GM21390 (cell line): ENCODE measurements around the gene C1QC.

Experiments
- ATAC-seq: cut with Tn5 transposase; IDR thresholded peaks from one replicate; pipeline ENCODE4 v1.9.1; 2021; ENCODE audit not compliant: unreplicated experiment

C1QC gene

DNA sequence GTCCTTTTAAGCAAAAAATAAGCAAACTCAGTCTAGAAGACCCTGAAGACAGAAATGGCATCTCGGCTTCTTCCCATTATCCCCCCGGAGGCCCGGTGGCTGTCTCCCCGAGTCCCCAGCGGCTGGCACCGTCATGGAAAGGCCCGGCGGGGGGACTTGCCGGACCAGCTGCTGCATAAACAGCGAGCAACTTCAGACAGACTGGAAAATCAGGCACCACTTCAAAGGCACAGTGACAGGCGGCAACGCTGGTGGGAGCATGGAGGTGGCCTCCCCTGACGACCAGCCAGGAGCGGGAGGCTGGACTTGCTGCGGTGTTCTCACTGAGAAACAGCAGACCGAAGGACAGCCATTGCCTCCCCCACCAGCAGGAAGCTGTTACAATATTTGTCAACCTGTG is 25.4 kb upstream of the C1QC start:
- no peak for ATAC-seq

DNA sequence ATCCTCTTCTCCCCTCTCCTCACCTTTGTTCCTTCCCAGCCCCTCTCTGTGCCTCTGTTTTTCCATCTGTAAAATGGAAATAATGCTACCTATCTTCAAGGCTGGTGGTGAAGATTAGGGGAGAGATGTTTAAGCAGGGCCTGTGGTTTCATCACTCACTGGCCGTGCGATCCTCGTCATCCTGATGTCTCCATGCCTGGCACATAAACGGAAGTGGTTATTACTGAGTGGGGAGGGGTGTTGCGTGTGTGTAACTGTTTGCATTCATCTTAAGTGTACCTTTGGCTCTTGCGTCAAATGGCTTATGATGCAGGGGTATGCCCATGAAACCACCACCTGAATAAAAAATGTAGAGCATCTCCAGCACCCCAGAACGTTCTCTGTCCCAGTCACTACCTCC is 24.2 kb upstream of the C1QC start:
- no peak for ATAC-seq

DNA sequence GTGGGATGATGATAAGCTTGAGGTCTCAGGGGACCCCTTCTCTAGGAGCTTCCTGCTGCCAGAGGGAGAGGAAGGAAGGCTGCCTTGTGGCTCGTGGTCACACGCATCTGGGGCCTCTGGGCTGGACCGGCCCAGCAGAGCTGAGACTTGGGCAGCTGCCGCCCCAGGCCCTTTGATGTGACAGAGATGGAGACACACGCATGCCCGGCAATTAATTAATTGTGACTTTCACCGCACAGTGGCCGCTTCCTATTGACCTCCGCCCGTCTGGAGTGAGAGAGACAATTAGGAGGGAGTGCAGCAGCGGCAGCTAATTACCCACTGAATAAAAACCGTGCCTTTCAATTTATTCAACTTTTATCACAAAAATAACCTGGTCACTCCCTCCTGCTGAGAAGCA is 23.6 kb upstream of the C1QC start:
- ATAC-seq: no peak

DNA sequence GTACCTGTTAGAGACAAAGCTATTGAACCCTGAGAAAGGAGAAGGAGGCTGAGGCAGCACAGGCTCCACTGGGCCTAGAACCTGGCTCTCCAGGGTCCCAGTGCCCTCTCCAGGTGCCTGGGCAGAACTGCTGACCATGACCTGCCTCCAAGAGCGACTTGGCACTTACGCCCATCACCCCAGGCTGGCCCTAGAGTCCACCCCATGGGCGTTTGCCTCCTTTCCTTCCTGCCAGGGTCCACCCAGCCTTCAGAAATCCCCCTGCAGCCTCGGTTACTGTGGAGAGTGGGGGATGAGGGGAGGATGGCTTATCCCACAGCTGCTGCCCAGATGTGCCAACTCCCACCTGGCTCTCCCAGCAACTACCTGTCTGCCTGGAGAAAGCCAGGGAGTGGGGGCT is 21.7 kb upstream of the C1QC start:
- ATAC-seq: no peak

DNA sequence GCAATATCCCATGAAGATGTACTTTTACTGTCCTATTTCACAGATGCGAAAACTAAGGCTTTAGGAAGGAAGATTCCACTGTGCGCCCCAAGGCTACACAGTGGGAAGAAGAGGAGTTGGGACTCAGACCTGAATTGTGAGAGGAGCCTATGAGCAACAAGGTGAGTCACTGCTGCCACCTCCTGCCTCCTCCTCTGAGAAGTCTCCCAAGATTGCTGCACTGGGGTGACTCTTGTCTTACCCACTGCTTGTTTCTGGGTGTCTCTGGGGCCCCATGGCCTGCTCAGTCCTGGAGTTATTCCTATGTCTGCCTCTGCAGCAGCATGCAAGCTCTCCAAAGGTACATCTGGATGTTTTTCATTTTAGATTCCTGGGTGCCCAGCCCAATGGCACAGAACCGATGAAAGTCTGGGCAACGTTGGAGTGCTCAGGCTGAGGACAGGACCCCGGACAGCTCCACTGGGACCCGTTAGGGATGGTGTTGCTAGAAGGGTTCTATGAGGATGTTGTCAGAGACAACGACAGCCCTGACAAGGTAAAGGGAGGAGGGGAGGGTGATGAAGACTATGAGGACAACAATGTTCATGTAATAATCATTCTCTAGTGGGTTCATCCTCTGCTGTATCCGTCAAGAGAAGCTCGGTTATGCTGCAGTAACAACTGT is 18.0 kb upstream of the C1QC start:
- no peak for ATAC-seq

DNA sequence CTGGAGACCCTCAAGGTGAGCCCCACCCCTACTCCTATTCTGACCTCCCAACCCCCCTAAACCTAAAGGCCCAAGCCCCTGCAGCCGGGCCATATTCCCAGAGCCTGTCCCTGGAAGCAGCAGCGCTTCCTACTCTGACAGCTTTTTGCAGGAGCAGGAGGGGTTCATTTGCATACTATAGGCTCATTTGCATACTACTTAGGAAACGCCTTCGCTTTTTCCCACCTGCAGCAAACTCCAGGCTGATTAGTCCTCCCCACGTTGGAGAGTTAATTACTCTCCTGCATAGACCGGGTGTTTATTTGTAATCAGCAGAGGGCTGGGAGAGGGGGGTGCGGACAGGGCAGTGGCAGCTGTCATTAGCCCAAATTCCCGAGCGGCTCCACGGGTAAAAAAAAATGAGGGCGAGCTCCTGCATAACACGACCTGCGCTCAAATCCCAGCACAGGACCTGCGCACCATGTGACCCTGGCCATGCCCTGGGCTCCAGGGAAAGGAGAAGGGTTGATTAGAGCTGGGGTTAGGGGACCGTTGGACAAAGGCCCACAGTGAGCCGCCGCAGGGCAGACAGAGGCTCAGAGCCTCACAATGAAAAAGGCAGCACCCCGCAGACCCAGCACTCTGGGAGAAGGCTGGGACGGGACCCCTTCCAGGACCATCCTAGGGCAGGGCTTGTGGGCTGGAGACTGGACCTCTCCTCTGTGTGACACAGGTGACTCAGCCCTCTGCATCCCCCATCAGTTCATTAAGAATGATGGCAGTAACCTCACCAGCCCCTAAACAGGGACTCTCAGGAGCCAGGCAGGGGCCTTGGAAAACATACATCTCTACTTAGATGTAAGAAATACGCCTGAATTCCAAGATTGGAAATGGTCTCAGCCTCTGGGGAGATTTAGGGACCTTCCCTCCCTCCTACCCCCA is 16.9 kb upstream of the C1QC start:
- no peak for ATAC-seq

DNA sequence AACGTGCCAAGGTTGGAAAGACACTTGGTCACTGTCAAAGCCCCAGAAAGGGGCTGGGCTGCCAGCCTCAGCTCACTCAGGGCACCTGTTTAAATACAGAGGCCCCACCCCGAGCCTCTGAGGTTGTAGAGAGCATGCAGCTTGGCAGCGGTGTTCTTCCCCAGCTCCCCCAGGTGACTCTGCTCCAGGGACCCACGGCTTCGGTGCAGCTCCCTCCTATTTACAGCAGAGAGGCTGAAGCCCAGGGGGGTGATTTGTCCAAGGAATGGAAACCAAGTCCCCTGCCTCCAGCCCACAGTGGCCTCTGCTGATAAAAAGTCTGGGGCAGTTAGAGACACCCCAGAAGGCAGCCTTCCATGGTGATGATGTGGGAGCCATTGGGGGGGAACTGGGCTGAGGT is 16.1 kb upstream of the C1QC start:
- ATAC-seq: no peak

DNA sequence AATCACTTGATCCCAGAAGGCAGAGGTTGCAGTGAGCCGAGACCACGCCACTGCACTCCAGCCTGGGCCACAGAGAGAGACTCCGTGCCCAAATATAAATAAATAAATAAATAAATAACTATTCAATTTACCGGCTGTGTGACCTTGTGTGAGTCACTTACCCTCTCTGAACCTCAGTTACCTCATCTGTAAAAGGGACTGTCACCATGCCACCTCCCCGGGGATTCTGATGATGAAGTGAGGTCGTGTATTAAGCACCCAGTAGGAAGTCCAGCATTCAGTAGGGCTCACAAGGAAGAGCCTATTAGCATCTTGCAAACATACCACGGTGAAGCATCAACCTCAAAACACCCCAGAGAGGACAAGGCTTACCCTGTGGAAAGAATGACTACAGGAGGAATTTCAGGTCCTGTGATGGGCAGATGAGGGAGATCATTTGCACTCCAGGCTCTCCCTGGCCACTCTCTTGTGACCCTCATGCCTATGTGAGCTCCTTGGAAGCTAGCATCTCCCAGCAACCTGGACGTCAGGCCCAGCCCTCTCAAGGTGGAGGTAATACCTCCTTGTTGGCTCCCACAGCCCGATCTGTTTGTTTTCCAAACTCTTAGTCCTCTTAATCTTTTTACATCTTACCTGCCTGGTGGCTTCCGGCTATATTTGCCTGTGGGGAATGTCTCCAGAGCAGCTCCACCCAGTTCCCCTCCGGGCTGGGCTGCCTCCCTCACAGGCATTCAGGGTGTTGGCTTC is 14.6 kb upstream of the C1QC start:
- ATAC-seq: no peak

DNA sequence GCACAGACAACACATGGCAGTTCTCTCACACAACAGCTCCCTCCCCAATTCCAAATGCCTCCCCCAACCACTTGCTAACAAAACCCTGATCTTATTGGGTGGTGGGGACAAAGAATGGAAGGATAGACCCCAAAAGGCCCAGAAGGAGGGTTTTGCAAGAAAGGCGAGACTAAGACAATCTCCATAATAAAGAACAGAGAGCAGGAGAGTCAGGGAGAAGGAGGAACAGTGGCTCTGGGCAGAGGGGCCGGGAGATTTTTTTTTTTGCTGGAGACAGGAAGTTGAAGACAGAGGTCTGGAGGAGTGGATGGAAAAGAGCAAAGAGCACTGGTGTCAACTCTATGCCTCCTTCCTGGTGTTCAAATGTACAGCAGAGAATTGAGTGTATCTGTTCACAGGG is 13.5 kb upstream of the C1QC start:
- ATAC-seq: no peak

DNA sequence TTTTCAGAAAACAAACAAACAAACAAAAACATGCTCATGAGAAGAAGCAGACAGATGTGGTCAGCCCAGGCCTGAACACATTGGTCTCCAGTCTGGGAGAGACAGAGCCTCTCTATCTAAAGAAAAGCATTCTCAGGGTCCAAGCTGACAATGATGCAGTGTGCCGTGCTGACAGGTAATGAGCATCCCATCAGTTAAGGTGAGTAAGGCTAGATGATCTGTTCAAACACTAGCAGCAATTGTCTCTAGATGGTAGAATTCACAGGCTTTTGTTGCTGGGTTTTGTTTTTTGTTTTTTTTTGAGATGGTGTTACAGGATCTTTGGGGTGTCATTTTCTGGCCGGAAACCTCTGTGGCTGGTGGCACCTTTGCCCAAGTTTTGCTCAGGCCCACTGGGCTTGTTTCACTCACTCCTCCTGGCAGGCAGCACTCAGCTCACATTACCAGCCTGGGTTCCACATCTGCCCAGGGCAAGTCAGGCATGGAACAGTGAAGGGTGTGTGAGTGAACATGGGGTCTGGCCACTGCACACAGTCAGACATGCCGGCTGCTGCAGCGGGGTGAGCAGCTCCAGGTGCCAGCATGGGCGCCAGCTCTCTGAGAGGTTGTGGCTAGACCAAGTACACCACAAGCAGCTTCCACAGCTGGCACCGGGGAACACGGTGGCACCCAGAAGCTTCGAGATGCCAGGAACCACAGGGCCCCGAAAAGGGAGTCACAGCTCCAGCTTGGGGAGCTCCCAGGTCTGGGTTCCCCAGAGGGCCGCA is 9.6 kb upstream of the C1QC start:
- no peak for ATAC-seq

DNA sequence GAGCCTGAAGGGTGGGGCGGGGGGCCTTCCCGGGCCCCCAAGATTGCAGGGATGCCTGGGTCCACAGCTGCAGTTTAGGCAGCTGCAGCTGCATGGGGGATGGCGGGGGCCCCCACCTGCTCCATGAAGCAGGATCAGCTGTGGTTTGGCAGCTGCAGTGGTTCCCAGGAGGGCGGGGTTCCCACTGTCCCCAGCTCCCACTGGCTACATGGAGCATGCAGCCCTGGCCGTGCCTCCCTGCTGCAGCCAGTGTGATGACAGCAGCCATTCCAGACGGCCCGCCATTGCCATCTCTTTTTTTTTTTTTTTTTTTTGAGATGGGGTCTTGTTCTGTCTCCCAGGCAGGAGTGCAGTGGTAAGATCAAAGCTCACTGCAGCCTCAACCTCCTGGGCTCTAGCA is 8.0 kb upstream of the C1QC start:
- no peak for ATAC-seq

DNA sequence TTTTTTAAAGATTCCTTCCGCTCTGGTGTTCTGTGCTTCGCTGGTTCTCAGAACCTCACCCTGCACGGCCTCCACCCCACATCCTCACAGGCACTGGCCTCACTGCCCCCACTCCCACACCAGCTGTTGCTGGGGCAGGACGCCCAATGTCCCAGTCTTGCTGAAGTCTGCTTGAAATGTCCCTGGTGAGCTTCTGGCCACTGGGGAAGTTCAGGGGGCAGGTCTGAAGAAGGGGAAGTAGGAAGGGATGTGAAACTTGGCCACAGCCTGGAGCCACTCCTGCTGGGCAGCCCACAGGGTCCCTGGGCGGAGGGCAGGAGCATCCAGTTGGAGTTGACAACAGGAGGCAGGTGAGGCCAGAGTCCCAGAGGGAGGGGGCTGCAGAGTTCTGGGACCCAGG is 7.1 kb upstream of the C1QC start, which contains the start of gene C1QA:
C1QA (plus strand) TSS at position 276 of the 400 bp plus-strand sequence. CDS start 989 bp downstream, outside the sequence.
- ATAC-seq: no peak

DNA sequence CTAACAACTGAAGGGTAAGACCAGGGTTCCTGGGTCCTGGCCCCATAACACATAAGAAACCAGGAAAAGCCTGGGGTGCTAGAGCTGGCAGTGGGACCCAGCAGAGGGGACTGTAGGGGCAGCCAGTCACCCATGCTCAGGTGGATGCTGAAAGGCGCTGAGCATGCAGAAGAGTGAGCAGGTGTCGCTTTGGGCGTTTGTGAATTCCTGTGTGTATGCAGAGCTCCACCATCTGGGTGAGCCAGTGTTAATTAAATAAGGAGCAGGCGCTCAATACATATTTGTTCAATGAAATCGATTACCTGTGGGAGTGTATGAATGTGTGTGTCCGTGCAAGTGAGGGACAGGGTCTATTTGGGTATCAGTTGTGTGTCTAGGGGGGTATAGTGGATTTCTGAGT is 6.5 kb upstream of the C1QC start:
- ATAC-seq: no peak

DNA sequence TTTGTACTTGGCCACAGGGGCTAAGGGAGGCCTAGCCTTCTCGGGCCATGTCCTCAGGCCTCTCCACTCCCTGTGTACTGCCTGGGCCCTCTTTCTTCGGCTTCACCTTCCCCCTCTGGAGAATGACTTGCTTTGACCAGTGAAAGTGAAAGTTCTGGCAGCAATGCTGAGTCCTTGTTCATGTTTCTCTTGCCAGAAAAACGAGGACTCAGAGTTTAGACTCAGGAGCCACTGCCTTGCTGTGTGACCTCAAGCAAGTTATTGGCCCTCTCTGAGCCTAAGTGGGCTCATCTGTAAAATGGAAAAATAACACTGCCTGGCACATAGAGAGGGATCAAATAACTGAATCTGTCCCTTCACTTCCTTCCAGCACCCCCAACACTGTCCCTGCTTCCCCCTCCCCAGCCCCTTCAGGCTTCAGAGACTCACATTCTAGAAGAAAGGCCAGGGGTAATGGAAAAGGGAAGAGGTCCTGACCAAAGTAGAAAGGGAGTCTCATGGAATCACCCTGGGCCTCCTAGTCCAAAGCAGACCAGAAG is 5.5 kb upstream of the C1QC start:
- ATAC-seq: no peak

DNA sequence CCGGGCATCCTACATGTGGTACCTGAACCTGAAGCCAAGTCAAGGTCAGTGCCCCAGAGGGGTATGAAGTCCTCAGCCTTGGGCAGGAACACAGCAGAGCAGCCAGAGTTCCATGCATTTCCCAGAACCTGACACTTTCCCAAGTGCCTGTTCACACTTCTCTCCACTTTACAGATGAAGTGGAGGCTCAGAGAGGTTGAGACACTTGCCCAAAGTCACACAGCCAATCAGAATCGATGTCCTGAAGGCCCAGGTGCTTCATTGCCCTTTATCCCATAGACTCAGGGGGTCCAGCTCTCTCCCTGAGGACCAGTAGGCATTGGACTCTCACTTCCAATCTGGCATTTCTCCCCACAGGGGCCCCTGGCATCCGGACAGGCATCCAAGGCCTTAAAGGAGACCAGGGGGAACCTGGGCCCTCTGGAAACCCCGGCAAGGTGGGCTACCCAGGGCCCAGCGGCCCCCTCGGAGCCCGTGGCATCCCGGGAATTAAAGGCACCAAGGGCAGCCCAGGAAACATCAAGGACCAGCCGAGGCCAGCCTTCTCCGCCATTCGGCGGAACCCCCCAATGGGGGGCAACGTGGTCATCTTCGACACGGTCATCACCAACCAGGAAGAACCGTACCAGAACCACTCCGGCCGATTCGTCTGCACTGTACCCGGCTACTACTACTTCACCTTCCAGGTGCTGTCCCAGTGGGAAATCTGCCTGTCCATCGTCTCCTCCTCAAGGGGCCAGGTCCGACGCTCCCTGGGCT is 4.8 kb upstream of the C1QC start:
- no peak for ATAC-seq

DNA sequence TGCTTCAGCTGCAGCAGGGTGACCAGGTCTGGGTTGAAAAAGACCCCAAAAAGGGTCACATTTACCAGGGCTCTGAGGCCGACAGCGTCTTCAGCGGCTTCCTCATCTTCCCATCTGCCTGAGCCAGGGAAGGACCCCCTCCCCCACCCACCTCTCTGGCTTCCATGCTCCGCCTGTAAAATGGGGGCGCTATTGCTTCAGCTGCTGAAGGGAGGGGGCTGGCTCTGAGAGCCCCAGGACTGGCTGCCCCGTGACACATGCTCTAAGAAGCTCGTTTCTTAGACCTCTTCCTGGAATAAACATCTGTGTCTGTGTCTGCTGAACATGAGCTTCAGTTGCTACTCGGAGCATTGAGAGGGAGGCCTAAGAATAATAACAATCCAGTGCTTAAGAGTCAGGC is 4.1 kb upstream of the C1QC start:
- no peak for ATAC-seq

DNA sequence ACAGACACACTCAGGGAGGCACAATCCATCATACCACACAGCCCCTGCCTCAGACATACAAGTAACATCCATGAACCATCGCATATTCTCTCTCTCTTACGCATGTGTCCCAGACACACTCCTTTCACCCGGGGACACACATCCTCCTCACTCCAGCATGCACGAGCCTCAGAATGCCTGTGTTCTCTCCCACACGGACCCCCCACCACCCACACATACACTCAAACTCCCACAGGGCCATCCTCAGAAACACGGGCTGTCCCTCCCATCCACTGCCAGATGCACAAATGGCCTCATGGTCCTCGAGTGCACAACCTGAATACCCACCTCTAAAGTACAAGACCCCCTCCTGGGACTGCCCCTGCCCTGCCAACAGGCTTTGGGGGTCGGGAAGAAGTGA is 2.2 kb upstream of the C1QC start:
- no peak for ATAC-seq

DNA sequence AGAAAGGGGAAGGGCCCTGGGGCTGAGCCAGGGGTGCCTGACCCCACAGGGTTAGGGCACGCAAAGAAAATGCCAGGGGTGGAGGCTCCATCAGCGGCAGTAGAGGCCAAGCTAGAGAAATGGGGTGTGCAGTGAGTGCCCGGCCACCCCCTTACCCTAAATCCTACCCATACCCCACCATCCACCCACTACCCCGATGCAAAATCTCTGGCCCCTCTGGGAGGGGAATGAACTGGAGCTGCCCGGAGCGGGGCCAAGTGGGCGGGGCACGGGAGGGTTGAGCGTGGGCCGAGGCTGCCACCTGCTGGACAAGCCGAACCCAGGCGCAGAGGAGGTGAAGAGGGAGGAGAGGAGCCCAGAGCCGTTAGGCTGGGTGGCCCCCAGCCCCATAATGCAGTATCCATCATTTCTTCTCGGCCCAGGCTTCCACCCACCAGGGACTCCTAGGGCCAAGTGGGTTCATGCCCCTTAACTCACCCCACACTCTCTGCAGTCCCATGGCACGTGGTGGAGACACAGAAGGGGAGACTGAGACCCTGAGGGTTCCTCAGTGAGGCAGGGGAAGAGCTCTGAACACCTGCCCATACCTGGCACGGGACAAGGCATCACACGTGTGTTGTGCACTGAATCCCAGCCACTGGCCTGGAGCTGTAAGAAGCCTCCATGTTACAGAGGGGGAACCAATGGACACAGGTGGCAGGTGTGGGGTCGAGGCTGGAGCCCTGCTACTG is 1.4 kb upstream of the C1QC start:
- no peak for ATAC-seq

DNA sequence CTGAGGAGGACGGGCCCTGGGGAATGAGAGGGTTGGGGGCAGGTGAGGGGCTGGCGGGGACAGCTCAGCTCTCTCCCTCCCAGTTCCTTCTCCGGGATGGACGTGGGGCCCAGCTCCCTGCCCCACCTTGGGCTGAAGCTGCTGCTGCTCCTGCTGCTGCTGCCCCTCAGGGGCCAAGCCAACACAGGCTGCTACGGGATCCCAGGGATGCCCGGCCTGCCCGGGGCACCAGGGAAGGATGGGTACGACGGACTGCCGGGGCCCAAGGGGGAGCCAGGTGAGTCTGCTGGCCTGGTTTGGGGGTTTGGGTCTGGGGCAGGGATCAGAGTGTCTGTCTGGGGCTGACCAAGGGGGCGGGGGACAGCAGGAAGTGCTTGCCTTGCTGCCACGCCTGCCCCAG is 495 bp downstream of the C1QC start:
- no peak for ATAC-seq
